GM12878 (cell line): ENCODE results near the gene PAFAH2. TPM values are rescaled to one million over a fixed set of nuclear protein-coding genes. Genes with fewer than 3 reads are reported as not detected.

Experiments
- CREB1 ChIP-seq: IDR thresholded peaks from 2 replicates; pipeline ENCODE4 v1.6.1; 2012; ENCODE audit warnings: low read depth, mild to moderate bottlenecking, inconsistent platforms
- EZH2 ChIP-seq: IDR thresholded peaks from 2 replicates; pipeline ENCODE4 v1.6.1; 2012; ENCODE audit warnings: low read depth, mild to moderate bottlenecking, control low read depth, inconsistent platforms, low read length, borderline replicate concordance; ENCODE audit not compliant: control insufficient read depth
- IKZF1 ChIP-seq: fragments of 450-650 bp; conservative IDR thresholded peaks from 2 replicates; pipeline ENCODE4 v1.6.1; 2017; ENCODE audit warnings: antibody characterized with exemption, mild to moderate bottlenecking
- JUND ChIP-seq: IDR thresholded peaks from 2 replicates; pipeline ENCODE4 v1.6.1; 2012; ENCODE audit warnings: low read depth, mild to moderate bottlenecking, low read length, improper control_type of control experiment, moderate library complexity
- LARP7 ChIP-seq: fragments of 450-650 bp; IDR thresholded peaks from 2 replicates; pipeline ENCODE4 v1.6.1; 2017; ENCODE audit warnings: mild to moderate bottlenecking
- MTA2 ChIP-seq: fragments of 450-650 bp; IDR thresholded peaks from 2 replicates; pipeline ENCODE4 v1.6.1; 2016; ENCODE audit warnings: low read depth, mild to moderate bottlenecking, moderate library complexity
- NR2F1 ChIP-seq: fragments of 450-650 bp; conservative IDR thresholded peaks from 2 replicates; pipeline ENCODE4 v1.6.1; 2017; ENCODE audit warnings: mild to moderate bottlenecking
- NRF1 ChIP-seq: conservative IDR thresholded peaks from 2 replicates; pipeline ENCODE4 v1.6.1; 2011; ENCODE audit warnings: mild to moderate bottlenecking, low read depth, low read length, improper control_type of control experiment
- POU2F2 ChIP-seq: IDR thresholded peaks from 3 replicates; pipeline ENCODE4 v1.6.1; 2011; ENCODE audit warnings: low read depth, mild to moderate bottlenecking, low read length, borderline replicate concordance
- polyA plus RNA-seq, 11 experiments: library from polyadenylated mRNA; depleted of rRNA in 4 of 11; unstranded in 6 of 11; stranded (reverse) in 5 of 11; fragments of >200 nt; fragmentation: Nextera tagmentation in 4 of 11; fragmentation: Illumina TruSeq in 1 of 11; extraction: Ambion mirVana in 4 of 11; extraction: Trizol in 1 of 11; gene quantifications; 1 replicate in 1 of 11; 2 replicates in 10 of 11; pipeline versions ENCODE4 v1.2.1 to v1.2.3, GENCODE V29; 2011 to 2016; ENCODE audit warnings: inconsistent platforms in 2 of 11, missing spikeins in 2 of 11, low read depth in 1 of 11
- total RNA-seq, 4 experiments: library from RNA; depleted of rRNA in 3 of 4; stranded (reverse); fragments of >200 nt in 3 of 4; fragmentation: Illumina TruSeq in 1 of 4; extraction: Trizol in 1 of 4; gene quantifications; 2 replicates each; pipeline versions ENCODE4 v1.2.1 to v1.2.3, GENCODE V29; 2013 to 2021
- TF ChIP-seq, protein P1 (sequence below): fragments of 450-650 bp; IDR thresholded peaks from 2 replicates; pipeline ENCODE4 v1.6.1; 2017; ENCODE audit warnings: mild to moderate bottlenecking, moderate library complexity
- TF ChIP-seq, protein P2 (sequence below): IDR thresholded peaks from 2 replicates; pipeline ENCODE4 v1.6.1; 2011; ENCODE audit warnings: mild to moderate bottlenecking, low read depth, low read length, moderate library complexity; ENCODE audit not compliant: insufficient replicate concordance
- TF ChIP-seq, protein P3 (sequence below): fragments of 450-650 bp; IDR thresholded peaks from 2 replicates; pipeline ENCODE4 v1.6.1; 2017; ENCODE audit warnings: mild to moderate bottlenecking
- TF ChIP-seq, protein P4 (sequence below): fragments of 450-650 bp; IDR thresholded peaks from 2 replicates; pipeline ENCODE4 v1.6.1; 2017; ENCODE audit warnings: mild to moderate bottlenecking, moderate library complexity

Gene PAFAH2
- total and polyA plus RNA-seq, 10 of the 15 experiments (the other 5 are each of a cell fraction or from before 2014, with no cell fraction given): 3.0 to 9.5 (median 6.5) TPM

DNA sequence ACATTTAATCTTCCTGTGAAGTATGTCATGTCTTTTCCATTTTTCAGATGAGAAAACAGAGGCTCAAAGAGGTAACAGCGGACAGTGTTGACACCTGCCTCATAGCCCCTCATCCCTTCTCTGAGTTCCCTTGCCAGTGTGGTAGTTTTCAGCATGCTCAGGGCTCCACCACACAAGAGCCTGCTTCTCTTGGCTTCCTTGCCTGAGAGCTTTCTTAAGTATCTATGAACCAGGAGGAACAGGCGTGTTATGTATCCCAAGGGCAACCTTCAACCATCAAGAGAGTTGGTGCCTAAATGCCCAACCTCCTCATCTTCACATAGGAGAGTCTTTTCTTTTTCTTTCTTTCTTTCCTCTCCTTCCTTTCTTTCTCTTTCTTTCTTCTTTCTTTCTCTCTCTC, 5.9 kb upstream of the PAFAH2 start (continued):
- TF ChIP-seq, protein P1, sequence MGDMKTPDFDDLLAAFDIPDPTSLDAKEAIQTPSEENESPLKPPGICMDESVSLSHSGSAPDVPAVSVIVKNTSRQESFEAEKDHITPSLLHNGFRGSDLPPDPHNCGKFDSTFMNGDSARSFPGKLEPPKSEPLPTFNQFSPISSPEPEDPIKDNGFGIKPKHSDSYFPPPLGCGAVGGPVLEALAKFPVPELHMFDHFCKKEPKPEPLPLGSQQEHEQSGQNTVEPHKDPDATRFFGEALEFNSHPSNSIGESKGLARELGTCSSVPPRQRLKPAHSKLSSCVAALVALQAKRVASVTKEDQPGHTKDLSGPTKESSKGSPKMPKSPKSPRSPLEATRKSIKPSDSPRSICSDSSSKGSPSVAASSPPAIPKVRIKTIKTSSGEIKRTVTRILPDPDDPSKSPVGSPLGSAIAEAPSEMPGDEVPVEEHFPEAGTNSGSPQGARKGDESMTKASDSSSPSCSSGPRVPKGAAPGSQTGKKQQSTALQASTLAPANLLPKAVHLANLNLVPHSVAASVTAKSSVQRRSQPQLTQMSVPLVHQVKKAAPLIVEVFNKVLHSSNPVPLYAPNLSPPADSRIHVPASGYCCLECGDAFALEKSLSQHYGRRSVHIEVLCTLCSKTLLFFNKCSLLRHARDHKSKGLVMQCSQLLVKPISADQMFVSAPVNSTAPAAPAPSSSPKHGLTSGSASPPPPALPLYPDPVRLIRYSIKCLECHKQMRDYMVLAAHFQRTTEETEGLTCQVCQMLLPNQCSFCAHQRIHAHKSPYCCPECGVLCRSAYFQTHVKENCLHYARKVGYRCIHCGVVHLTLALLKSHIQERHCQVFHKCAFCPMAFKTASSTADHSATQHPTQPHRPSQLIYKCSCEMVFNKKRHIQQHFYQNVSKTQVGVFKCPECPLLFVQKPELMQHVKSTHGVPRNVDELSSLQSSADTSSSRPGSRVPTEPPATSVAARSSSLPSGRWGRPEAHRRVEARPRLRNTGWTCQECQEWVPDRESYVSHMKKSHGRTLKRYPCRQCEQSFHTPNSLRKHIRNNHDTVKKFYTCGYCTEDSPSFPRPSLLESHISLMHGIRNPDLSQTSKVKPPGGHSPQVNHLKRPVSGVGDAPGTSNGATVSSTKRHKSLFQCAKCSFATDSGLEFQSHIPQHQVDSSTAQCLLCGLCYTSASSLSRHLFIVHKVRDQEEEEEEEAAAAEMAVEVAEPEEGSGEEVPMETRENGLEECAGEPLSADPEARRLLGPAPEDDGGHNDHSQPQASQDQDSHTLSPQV: no peak
- TF ChIP-seq, protein P2, sequence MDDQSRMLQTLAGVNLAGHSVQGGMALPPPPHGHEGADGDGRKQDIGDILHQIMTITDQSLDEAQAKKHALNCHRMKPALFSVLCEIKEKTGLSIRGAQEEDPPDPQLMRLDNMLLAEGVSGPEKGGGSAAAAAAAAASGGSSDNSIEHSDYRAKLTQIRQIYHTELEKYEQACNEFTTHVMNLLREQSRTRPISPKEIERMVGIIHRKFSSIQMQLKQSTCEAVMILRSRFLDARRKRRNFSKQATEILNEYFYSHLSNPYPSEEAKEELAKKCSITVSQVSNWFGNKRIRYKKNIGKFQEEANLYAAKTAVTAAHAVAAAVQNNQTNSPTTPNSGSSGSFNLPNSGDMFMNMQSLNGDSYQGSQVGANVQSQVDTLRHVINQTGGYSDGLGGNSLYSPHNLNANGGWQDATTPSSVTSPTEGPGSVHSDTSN: no peak
- no peak for TF ChIP-seq JUND
- no peak for TF ChIP-seq POU2F2
- no peak for TF ChIP-seq LARP7
- TF ChIP-seq IKZF1: no peak
- no peak for TF ChIP-seq MTA2
- no peak for TF ChIP-seq CREB1
- no peak for TF ChIP-seq NRF1
- TF ChIP-seq, protein P3, sequence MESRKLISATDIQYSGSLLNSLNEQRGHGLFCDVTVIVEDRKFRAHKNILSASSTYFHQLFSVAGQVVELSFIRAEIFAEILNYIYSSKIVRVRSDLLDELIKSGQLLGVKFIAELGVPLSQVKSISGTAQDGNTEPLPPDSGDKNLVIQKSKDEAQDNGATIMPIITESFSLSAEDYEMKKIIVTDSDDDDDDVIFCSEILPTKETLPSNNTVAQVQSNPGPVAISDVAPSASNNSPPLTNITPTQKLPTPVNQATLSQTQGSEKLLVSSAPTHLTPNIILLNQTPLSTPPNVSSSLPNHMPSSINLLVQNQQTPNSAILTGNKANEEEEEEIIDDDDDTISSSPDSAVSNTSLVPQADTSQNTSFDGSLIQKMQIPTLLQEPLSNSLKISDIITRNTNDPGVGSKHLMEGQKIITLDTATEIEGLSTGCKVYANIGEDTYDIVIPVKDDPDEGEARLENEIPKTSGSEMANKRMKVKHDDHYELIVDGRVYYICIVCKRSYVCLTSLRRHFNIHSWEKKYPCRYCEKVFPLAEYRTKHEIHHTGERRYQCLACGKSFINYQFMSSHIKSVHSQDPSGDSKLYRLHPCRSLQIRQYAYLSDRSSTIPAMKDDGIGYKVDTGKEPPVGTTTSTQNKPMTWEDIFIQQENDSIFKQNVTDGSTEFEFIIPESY: no peak
- no peak for TF ChIP-seq EZH2
- TF ChIP-seq NR2F1: no peak
- TF ChIP-seq, protein P4, sequence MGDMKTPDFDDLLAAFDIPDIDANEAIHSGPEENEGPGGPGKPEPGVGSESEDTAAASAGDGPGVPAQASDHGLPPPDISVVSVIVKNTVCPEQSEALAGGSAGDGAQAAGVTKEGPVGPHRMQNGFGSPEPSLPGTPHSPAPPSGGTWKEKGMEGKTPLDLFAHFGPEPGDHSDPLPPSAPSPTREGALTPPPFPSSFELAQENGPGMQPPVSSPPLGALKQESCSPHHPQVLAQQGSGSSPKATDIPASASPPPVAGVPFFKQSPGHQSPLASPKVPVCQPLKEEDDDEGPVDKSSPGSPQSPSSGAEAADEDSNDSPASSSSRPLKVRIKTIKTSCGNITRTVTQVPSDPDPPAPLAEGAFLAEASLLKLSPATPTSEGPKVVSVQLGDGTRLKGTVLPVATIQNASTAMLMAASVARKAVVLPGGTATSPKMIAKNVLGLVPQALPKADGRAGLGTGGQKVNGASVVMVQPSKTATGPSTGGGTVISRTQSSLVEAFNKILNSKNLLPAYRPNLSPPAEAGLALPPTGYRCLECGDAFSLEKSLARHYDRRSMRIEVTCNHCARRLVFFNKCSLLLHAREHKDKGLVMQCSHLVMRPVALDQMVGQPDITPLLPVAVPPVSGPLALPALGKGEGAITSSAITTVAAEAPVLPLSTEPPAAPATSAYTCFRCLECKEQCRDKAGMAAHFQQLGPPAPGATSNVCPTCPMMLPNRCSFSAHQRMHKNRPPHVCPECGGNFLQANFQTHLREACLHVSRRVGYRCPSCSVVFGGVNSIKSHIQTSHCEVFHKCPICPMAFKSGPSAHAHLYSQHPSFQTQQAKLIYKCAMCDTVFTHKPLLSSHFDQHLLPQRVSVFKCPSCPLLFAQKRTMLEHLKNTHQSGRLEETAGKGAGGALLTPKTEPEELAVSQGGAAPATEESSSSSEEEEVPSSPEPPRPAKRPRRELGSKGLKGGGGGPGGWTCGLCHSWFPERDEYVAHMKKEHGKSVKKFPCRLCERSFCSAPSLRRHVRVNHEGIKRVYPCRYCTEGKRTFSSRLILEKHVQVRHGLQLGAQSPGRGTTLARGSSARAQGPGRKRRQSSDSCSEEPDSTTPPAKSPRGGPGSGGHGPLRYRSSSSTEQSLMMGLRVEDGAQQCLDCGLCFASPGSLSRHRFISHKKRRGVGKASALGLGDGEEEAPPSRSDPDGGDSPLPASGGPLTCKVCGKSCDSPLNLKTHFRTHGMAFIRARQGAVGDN: no peak
